ENCODE measurements around the gene PFDN4. TPM values are rescaled to one million over a fixed set of nuclear protein-coding genes. Genes with fewer than 3 reads are reported as not detected.

Gene PFDN4
- total RNA-seq, 2 experiments from 2014 or later, result 17.5 to 17.7 TPM

DNA sequence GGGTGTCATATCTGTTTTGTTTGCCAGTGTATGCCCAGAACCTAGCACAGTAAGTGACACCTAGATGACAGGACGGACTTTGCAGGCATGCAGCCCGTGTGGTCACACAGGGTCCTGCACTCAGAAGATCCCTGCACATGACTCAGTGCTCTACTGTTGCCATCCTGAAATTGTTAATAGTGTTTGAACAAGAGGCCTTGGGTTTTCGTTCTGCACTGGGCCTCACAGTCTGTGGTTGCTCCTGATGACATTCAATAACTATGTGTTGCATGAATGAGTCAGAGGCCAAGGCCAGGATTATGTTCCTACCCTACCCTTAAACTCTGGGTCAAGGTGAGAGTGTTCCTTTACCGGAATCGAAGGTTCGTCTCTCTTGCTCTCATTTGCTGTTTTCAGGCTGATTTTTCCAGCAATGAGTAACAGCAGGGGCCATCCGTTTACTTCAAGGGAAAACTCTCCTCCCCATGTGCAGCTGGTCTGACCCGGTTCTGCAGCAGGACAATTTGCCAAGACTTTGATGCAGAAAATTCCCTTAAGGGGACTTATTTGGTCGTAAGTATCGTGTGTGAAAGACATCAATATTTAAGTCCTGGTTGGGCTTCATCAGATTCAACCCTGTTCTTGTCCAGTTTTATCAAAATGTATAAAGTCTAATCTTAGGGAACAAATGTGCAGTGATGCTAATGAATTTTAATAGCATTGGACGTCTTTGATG, 13.0 kb upstream of the PFDN4 start:
- intact Hi-C loops (cut with DNase I, micrococcal nuclease), result loop anchor here (5.0 to 10.0 kb wide), 6 partner anchors 620 to 1953 kb away; no protein-coding TSS in a partner anchor
- H3K27ac ChIP-seq (ENCODE audit: low read depth in 1 of 2, low read length in 2 of 2), result no peak overlapping the region
- no peaks in the 10 kb centered on the region for H3K9me3 Mint-ChIP-seq
- DNase-seq, result no peak
- H3K27me3 ChIP-seq (ENCODE audit: control insufficient read depth in 1 of 2, insufficient read depth in 2 of 2, low read length in 2 of 2), result no peaks in the 10 kb centered on the region
- ATAC-seq (ENCODE audit: poor library complexity), result no peak
- no peak overlapping the region for H3K4me3 ChIP-seq (ENCODE audit: low read length)
- H3K27ac Mint-ChIP-seq, result no peak overlapping the region
- ChIA-PET CTCF (no interaction called here), POLR2A (no interaction called here)
- TF ChIP-seq CTCF (IDR thresholded peaks at IDR 0.05), result no peak
- H3K36me3 Mint-ChIP-seq (ENCODE audit: low read depth), result no peaks in the 10 kb centered on the region
- peaks cover 14% of the 10 kb centered on the region for H3K27me3 Mint-ChIP-seq
- H3K4me1 ChIP-seq (ENCODE audit: insufficient read depth, low read length), result no peaks in the 10 kb centered on the region
- H3K4me1 Mint-ChIP-seq (ENCODE audit: low read depth), result no peaks in the 10 kb centered on the region
- H3K4me3 Mint-ChIP-seq, result no peak overlapping the region
- H3K9me3 ChIP-seq (ENCODE audit: control insufficient read depth in 1 of 2, insufficient read depth in 1 of 2, low read length in 2 of 2), result no peaks in the 10 kb centered on the region
- no peaks in the 10 kb centered on the region for H3K36me3 ChIP-seq (ENCODE audit: insufficient read depth, low read length)

DNA sequence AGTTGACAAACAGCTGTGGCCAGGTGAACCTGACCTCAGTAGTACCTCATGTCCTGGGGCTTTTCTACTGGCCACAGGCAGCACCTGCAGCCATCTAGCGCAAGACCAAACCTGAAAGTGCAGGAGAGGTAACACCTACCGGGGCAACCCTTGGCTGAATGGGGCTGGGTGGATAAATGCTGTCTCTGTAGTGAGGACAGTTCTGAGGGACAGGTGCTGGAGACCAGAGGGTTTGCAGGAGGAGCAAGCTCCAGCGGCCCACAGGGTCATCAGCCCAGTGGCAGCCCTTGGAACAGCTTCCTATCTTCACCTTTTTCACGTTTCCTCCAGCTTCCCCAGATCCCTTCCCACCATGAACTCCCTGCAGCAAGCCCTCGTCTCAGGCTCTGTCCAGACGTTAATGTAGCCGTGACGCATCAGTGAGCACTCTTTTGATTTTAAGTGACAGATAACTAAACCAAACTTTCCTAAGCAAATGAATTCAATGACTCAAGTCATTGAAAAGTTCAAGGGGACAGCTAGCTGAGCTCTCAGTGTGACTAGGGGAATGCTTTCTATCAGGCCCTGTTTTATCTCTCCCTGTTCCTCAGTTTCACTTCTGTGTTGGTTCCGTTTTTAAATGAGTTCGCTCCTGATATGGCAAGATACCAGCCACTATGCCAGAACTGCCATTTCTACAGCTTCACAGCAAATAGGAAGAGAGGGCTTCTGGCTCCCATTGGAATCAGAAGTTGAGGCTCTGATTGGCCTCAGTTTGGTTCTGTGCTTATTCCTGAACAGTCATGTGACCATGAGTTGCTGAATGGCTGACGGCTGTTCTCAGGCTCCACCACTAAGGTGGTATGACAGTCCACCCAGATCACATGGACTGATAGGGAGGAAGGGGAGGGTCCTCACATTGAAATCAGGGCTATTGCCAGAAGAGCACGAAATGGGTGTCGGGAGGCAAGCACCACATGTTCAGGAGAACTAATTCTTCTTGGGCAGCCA, 12.1 kb upstream of the PFDN4 start:
- no peaks in the 10 kb centered on the region for H3K4me1 Mint-ChIP-seq (ENCODE audit: low read depth)
- CTCF ChIA-PET, result no interaction called here
- H3K9me3 ChIP-seq (ENCODE audit: control insufficient read depth in 1 of 2, insufficient read depth in 1 of 2, low read length in 2 of 2), result no peaks in the 10 kb centered on the region
- H3K27ac ChIP-seq (ENCODE audit: low read depth in 1 of 2, low read length in 2 of 2), result no peak overlapping the region
- H3K27me3 Mint-ChIP-seq, result peaks cover 14% of the 10 kb centered on the region
- no peaks in the 10 kb centered on the region for H3K9me3 Mint-ChIP-seq
- POLR2A ChIA-PET, result no interaction called here
- DNase-seq (no peak), ATAC-seq (ENCODE audit: poor library complexity) (no peak)
- no peaks in the 10 kb centered on the region for H3K36me3 ChIP-seq (ENCODE audit: insufficient read depth, low read length)
- H3K27ac Mint-ChIP-seq, result no peak overlapping the region
- no peaks in the 10 kb centered on the region for H3K27me3 ChIP-seq (ENCODE audit: control insufficient read depth in 1 of 2, insufficient read depth in 2 of 2, low read length in 2 of 2)
- no peak overlapping the region for H3K4me3 Mint-ChIP-seq
- no peaks in the 10 kb centered on the region for H3K36me3 Mint-ChIP-seq (ENCODE audit: low read depth)
- no peak overlapping the region for H3K4me3 ChIP-seq (ENCODE audit: low read length)
- no peaks in the 10 kb centered on the region for H3K4me1 ChIP-seq (ENCODE audit: insufficient read depth, low read length)
- no peak for TF ChIP-seq CTCF (IDR thresholded peaks at IDR 0.05)
- intact Hi-C loops (cut with DNase I, micrococcal nuclease), result loop anchor here (5.0 to 10.0 kb wide), 6 partner anchors 621 to 1953 kb away; no protein-coding TSS in a partner anchor

DNA sequence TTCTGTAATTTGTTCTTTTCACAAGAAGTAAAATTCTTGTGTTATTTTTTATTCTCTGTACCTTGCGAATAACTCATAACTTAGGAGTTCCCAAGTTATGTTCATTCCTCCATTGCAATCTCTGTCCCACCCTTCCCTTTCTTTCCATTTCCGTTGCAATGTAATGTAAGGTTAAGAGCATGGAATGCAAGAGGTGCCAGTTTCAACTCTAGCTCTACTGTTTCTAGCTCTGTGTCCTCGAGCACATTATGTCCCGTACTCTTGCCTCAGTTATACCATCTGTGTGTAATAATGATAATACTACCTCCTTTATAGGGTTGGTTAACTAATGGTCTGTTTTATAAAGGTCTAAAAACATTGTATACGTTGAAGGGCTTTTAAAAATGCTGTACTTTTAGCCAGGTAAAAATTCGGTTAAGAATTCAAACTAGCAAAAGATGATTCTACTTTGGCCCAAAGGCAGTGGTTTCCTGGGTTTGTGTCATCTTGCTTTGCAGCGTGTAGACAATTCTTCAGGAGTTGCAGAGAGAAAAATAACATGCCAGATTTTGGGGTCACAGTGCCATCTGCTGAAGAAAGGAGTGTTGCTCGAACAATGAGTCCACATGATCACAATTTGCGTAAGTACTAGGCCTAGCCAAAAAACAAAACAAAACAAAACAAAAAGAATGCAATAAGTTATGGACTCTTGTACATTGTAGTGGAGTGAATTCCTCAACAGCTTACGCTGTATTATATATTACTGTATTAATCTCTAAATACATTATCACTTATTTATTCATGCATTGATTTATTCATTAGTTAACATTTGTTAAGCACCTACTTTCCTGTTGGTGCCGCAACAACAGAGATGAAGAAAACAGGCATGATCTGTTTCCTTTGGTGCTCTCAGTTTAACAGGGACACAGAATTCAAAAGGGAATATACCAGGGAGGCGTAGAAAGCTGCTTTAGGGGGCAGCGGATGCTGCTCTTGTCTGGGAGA, 10.0 kb upstream of the PFDN4 start:
- H3K4me1 ChIP-seq (ENCODE audit: insufficient read depth, low read length), result no peaks in the 10 kb centered on the region
- DNase-seq (no peak), ATAC-seq (ENCODE audit: poor library complexity) (no peak)
- Mint-ChIP-seq H3K27ac (no peak overlapping the region), H3K36me3 (ENCODE audit: low read depth) (no peaks in the 10 kb centered on the region), H3K4me1 (ENCODE audit: low read depth) (no peaks in the 10 kb centered on the region), H3K27me3 (no peaks in the 10 kb centered on the region), H3K4me3 (no peak overlapping the region), H3K9me3 (no peaks in the 10 kb centered on the region)
- no peak overlapping the region for H3K4me3 ChIP-seq (ENCODE audit: low read length)
- no peaks in the 10 kb centered on the region for H3K9me3 ChIP-seq (ENCODE audit: control insufficient read depth in 1 of 2, insufficient read depth in 1 of 2, low read length in 2 of 2)
- ChIA-PET CTCF (interaction anchor here (1.0 to 1.4 kb wide), 2 partner anchors 10 to 282 kb away, joined by 3 read pairs; partner anchors contain the start of gene PFDN4), POLR2A (no interaction called here)
- H3K27me3 ChIP-seq (ENCODE audit: control insufficient read depth in 1 of 2, insufficient read depth in 2 of 2, low read length in 2 of 2), result no peaks in the 10 kb centered on the region
- no peak overlapping the region for H3K27ac ChIP-seq (ENCODE audit: low read depth in 1 of 2, low read length in 2 of 2)
- no peak for TF ChIP-seq CTCF (IDR thresholded peaks at IDR 0.05)
- intact Hi-C loops (cut with DNase I, micrococcal nuclease), result loop anchor here (2.0 to 10.0 kb wide), 8 partner anchors 101 to 1956 kb away; no protein-coding TSS in a partner anchor
- H3K36me3 ChIP-seq (ENCODE audit: insufficient read depth, low read length), result no peaks in the 10 kb centered on the region

Measured in CD4-positive, alpha-beta T cell (primary cell).